MM.1S (cell line): Measurements from ENCODE around the gene ATF7.

Source experiments
- DNase-seq: peaks from one replicate; pipeline ENCODE4 v3.0.0-alpha.2; 2015
- H2AFZ ChIP-seq: fragments of 300-600 bp; sonication (generic); 2 replicates; pipeline ENCODE4 v1.6.0; 2016; ENCODE audit warnings: antibody characterized with exemption, low read length
- H3F3A ChIP-seq: fragments of 300-600 bp; sonication (generic); 2 replicates; pipeline ENCODE4 v1.6.1; 2016; ENCODE audit warnings: mild to moderate bottlenecking, antibody characterized with exemption, low read length, moderate library complexity, mixed read lengths; ENCODE audit not compliant: insufficient read depth
- H3K27ac ChIP-seq: fragments of 300-600 bp; sonication (generic); 2 replicates; pipeline ENCODE4 v1.5.1; 2016; ENCODE audit warnings: mild to moderate bottlenecking, low read length
- H3K27me3 ChIP-seq: fragments of 300-600 bp; sonication (generic); replicated peaks from 2 replicates; pipeline ENCODE4 v1.6.0; 2016; ENCODE audit warnings: low read length; ENCODE audit not compliant: insufficient read depth
- H3K36me3 ChIP-seq: fragments of 300-600 bp; sonication (generic); replicated peaks from 2 replicates; pipeline ENCODE4 v1.6.1; 2016; ENCODE audit warnings: mild to moderate bottlenecking, low read length, mixed read lengths; ENCODE audit not compliant: insufficient read depth
- H3K4me1 ChIP-seq: fragments of 300-600 bp; sonication (generic); 2 replicates; pipeline ENCODE4 v1.6.1; 2016; ENCODE audit warnings: low read length, mixed read lengths
- H3K4me2 ChIP-seq: fragments of 300-600 bp; sonication (generic); 2 replicates; pipeline ENCODE4 v1.6.0; 2016; ENCODE audit warnings: low read depth, low read length
- H3K4me3 ChIP-seq: fragments of 300-600 bp; sonication (generic); 2 replicates; pipeline ENCODE4 v1.5.1; 2016; ENCODE audit warnings: low read length, mixed read lengths
- H3K79me2 ChIP-seq: fragments of 300-600 bp; sonication (generic); 2 replicates; pipeline ENCODE4 v1.6.1; 2016; ENCODE audit warnings: mixed run types, low read length, mixed read lengths
- H3K9ac ChIP-seq: fragments of 300-600 bp; sonication (generic); 2 replicates; pipeline ENCODE4 v1.6.1; 2016; ENCODE audit warnings: low read length, mixed read lengths
- H3K9me2 ChIP-seq: fragments of 300-600 bp; sonication (generic); replicated peaks from 2 replicates; pipeline ENCODE4 v1.6.1; 2016; ENCODE audit warnings: mild to moderate bottlenecking, low read length, mixed read lengths; ENCODE audit not compliant: insufficient read depth
- H3K9me3 ChIP-seq: fragments of 300-600 bp; sonication (generic); replicated peaks from 2 replicates; pipeline ENCODE4 v1.6.1; 2016; ENCODE audit warnings: mild to moderate bottlenecking, low read length, mixed read lengths; ENCODE audit not compliant: insufficient read depth
- H4K20me1 ChIP-seq: fragments of 300-600 bp; sonication (generic); 2 replicates; pipeline ENCODE4 v1.6.1; 2016; ENCODE audit warnings: mild to moderate bottlenecking, low read length, moderate library complexity, mixed read lengths; ENCODE audit not compliant: insufficient read depth
- EZH2 ChIP-seq: fragments of 300-600 bp; sonication (generic); optimal IDR thresholded peaks from 2 replicates; pipeline ENCODE3; 2017; ENCODE audit warnings: low read depth, mild to moderate bottlenecking, antibody characterized with exemption, low read length, mixed read lengths
- EZH2phosphoT487 ChIP-seq: fragments of 300-600 bp; sonication (generic); IDR thresholded peaks from 2 replicates; pipeline ENCODE4 v1.6.1; 2018; ENCODE audit warnings: antibody characterized with exemption, low read length
- TF ChIP-seq, protein P1 (sequence below): fragments of 300-600 bp; sonication (generic); IDR thresholded peaks from 2 replicates; pipeline ENCODE4 v1.5.1; 2016; ENCODE audit warnings: antibody characterized with exemption, low read length, mixed read lengths

ATF7 gene

DNA sequence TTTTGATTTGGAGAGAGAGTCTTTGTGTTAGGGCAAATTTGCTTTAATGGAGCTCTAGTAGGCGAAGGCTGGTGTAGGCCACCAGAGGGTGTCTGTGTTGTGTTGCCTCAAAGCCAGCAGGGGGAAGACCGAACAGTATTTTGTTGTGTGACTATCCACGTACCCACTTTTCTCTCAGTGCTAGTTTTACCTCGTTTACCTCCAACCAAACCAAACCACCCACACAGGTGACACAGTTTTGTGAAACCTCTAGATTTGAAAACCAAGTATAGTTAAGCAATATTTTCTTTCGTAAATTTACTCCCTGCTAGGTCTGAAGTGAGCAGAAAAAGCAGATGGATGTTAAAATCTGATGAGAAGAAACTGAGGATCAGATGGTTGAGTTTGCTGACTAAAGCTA lies 82.6 kb downstream of the ATF7 start:
- peak; percentile 76 for DNase-seq
- Histone ChIP-seq H3K9ac (peak overlapping the region; percentile 7; the same call in 1 of the 2 replicates), H3F3A (peaks cover 9% of the 10 kb centered on the region; the same call in 1 of the 2 replicates), H3K36me3 (no peaks in the 10 kb centered on the region; the same call in 1 of the 2 replicates), H3K9me2 (no peaks in the 10 kb centered on the region), H2AFZ (no peak overlapping the region), H3K27me3 (no peaks in the 10 kb centered on the region), H3K4me2 (peak overlapping the region; percentile 44), H3K27ac (peak overlapping the region; percentile 47; the same call in 1 of the 2 replicates), H3K4me3 (no peak overlapping the region), H3K79me2 (no peaks in the 10 kb centered on the region), H3K9me3 (no peaks in the 10 kb centered on the region), H4K20me1 (no peaks in the 10 kb centered on the region), H3K4me1 (peaks cover 8% of the 10 kb centered on the region)
- TF ChIP-seq EZH2phosphoT487 = no peak
- no peak for TF ChIP-seq EZH2
- TF ChIP-seq, protein P1, sequence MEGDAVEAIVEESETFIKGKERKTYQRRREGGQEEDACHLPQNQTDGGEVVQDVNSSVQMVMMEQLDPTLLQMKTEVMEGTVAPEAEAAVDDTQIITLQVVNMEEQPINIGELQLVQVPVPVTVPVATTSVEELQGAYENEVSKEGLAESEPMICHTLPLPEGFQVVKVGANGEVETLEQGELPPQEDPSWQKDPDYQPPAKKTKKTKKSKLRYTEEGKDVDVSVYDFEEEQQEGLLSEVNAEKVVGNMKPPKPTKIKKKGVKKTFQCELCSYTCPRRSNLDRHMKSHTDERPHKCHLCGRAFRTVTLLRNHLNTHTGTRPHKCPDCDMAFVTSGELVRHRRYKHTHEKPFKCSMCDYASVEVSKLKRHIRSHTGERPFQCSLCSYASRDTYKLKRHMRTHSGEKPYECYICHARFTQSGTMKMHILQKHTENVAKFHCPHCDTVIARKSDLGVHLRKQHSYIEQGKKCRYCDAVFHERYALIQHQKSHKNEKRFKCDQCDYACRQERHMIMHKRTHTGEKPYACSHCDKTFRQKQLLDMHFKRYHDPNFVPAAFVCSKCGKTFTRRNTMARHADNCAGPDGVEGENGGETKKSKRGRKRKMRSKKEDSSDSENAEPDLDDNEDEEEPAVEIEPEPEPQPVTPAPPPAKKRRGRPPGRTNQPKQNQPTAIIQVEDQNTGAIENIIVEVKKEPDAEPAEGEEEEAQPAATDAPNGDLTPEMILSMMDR = peak; percentile 92

DNA sequence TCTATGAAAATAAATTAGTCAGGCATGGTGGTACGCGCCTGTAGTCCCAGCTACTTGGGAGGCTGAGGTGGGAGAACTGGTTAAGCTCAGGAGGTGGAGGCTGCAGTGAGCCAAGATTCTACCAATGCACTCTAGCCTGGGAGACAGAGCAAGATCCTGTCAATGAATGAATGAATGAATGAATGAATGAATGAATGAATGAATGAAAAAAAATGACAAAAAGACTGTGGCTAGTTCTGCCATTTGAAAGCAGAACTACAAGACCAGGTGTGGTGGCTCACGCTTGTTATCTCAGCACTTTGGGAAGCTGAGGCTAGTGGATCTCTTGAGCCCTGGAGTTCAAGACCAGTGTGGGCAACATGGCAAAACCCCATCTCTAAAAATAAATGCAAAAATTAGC lies 86.7 kb downstream of the ATF7 start:
- peaks cover 8% of the 10 kb centered on the region for H3K4me1 ChIP-seq

DNA sequence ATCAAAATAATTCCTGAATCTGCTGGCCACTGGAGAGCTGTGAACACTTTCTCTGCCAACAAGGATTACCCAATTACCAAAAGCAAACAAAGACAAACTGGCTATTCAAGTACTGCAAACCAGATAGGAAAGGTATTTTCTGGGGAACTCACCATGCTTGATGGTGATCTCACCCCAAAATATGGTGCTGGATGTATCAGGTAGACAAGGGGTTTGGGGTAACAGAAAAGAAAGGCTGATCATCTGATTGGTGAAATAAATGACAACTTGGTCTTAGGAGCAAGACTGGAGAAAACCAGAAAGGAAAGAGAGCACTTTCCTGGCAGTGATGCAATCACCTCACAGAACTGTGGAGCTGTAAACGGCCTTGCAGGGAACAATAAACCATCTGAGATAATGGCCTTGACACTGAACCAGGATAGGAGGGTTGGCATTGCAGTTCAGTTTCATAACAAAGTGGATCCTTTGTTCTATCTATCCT lies 87.9 kb downstream of the ATF7 start:
- DNase-seq = no peak
- H3K79me2 ChIP-seq = no peaks in the 10 kb centered on the region
- H3F3A ChIP-seq = 0 out of 2 replicates have a peak, but pooled peaks cover 2% of the 10 kb centered on the region
- no peaks in the 10 kb centered on the region for H4K20me1 ChIP-seq
- TF ChIP-seq EZH2 (no peak), EZH2phosphoT487 (no peak)
- TF ChIP-seq, protein P1 = no peak
- H3K27me3 ChIP-seq = no peaks in the 10 kb centered on the region
- no peaks in the 10 kb centered on the region for H3K9me3 ChIP-seq
- H3K27ac ChIP-seq = no peak overlapping the region
- H3K4me1 ChIP-seq = no peaks in the 10 kb centered on the region
- no peak overlapping the region for H3K4me3 ChIP-seq
- H2AFZ ChIP-seq = no peak overlapping the region
- H3K9ac ChIP-seq = no peak overlapping the region
- no peaks in the 10 kb centered on the region; the same call in 1 of the 2 replicates for H3K36me3 ChIP-seq
- no peaks in the 10 kb centered on the region for H3K9me2 ChIP-seq
- H3K4me2 ChIP-seq = no peak overlapping the region

More for the DNA sequence above, 86.7 kb downstream of the ATF7 start:
- DNase-seq = no peak
- Histone ChIP-seq H3K36me3 (no peaks in the 10 kb centered on the region; the same call in 1 of the 2 replicates), H3F3A (peaks cover 9% of the 10 kb centered on the region; the same call in 1 of the 2 replicates), H3K27me3 (no peaks in the 10 kb centered on the region), H3K9me3 (no peaks in the 10 kb centered on the region), H2AFZ (no peak overlapping the region), H3K27ac (no peak overlapping the region), H3K4me3 (no peak overlapping the region), H3K9me2 (no peaks in the 10 kb centered on the region), H3K79me2 (no peaks in the 10 kb centered on the region), H3K4me2 (no peak overlapping the region), H4K20me1 (no peaks in the 10 kb centered on the region), H3K9ac (no peak overlapping the region)
- TF ChIP-seq EZH2 = no peak
- TF ChIP-seq, protein P1 = no peak
